Activated CD8-positive, alpha-beta T cell treated with anti-CD3 and anti-CD28 coated beads, Interleukin-2, amount 10 ng/mL, durations not matched to agents 7 days and 5 days (primary cell): ENCODE data around the gene KBTBD13. TPM values are rescaled to one million over a fixed set of nuclear protein-coding genes. Genes with fewer than 3 reads are reported as not detected.

Experiments used
- ATAC-seq: fragments of 150-1000 bp; cut with Tn5 transposase; one replicate; pipeline ENCODE4 v1.10.0; 2021; ENCODE audit warnings: moderate library complexity
- CTCF ChIA-PET: fragments of 350-600 bp; sonication (Branson Sonifier 250); formaldehyde crosslinking; loops from one replicate; lab custom pipeline; 2021; ENCODE audit warnings: antibody characterized with exemption; lab: Charles Lee
- POLR2A ChIA-PET: fragments of 350-600 bp; sonication (Branson Sonifier 250); formaldehyde crosslinking; loops from one replicate; lab custom pipeline; 2021; ENCODE audit warnings: antibody characterized with exemption; lab: Charles Lee
- DNase-seq: peaks from one replicate; pipeline ENCODE4 v3.0.0-alpha.2; 2020
- H3K27ac Mint-ChIP-seq: one replicate; pipeline ENCODE4 v1.8.0; 2021; ENCODE audit warnings: mild to moderate bottlenecking, mixed read lengths
- H3K27me3 Mint-ChIP-seq: one replicate; pipeline ENCODE4 v1.8.0; 2021; ENCODE audit warnings: low read depth, mixed read lengths
- H3K36me3 Mint-ChIP-seq: one replicate; pipeline ENCODE4 v1.8.0; 2021; ENCODE audit warnings: low read depth, mixed read lengths
- H3K4me1 Mint-ChIP-seq: one replicate; pipeline ENCODE4 v1.8.0; 2021; ENCODE audit warnings: low read depth, mixed read lengths
- H3K4me3 Mint-ChIP-seq: one replicate; pipeline ENCODE4 v1.8.0; 2021; ENCODE audit warnings: mild to moderate bottlenecking, mixed read lengths
- H3K9me3 Mint-ChIP-seq: one replicate; pipeline ENCODE4 v1.8.0; 2022; ENCODE audit warnings: mixed read lengths; ENCODE audit not compliant: insufficient read depth
- total RNA-seq, 2 experiments: library from RNA; stranded (reverse); gene quantifications; one replicate each; pipeline ENCODE4 v1.2.3, GENCODE V29; 2021

Gene KBTBD13
- not detected for total RNA-seq

DNA sequence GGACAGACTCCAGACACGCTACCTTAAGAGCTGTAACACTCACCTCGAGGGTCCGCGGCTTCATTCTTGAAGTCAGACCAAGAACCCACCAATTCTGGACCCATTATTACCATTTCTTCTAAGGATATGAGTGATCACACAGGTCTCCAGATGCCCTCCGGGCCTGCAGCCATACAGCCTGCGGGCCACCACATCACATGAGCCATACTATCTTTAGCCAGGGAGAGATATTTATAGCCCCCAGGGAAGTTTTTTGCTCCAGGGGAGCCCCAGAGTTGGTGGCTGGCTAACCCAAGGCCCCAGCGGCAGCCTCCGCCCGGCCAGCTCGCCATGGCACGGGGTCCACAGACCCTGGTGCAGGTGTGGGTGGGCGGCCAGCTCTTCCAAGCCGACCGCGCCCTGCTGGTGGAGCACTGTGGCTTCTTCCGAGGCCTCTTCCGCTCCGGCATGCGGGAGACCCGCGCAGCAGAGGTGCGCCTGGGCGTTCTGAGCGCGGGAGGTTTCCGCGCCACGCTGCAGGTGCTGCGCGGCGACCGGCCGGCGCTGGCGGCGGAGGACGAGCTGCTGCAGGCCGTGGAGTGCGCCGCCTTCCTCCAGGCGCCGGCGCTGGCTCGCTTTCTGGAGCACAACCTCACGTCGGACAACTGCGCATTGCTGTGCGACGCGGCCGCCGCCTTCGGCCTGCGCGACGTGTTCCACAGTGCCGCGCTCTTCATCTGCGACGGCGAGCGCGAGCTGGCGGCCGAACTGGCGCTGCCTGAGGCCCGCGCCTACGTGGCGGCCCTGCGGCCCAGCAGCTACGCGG is at the start of gene KBTBD13:
Gene KBTBD13, plus strand, starts transcription at position 261 of the 805 bp plus-strand sequence. Its CDS starts 70 bp downstream, at position 331.
- no peaks in the 10 kb centered on the region for H3K36me3 Mint-ChIP-seq
- H3K9me3 Mint-ChIP-seq: no peaks in the 10 kb centered on the region
- peaks cover 12% of the 10 kb centered on the region for H3K4me1 Mint-ChIP-seq
- POLR2A ChIA-PET: no interaction called here
- ATAC-seq: no peak
- H3K4me3 Mint-ChIP-seq: no peak within 1 kb of the TSS
- peaks cover 32% of the 10 kb centered on the region for H3K27me3 Mint-ChIP-seq
- H3K27ac Mint-ChIP-seq: no peak within 1 kb of the TSS
- CTCF ChIA-PET: interaction anchor here (0.8 to 3.1 kb wide), 3 partner anchors 9 to 22 kb away, joined by 3 to 18 read pairs (median 3); no protein-coding TSS in a partner anchor
- no peak for DNase-seq

DNA sequence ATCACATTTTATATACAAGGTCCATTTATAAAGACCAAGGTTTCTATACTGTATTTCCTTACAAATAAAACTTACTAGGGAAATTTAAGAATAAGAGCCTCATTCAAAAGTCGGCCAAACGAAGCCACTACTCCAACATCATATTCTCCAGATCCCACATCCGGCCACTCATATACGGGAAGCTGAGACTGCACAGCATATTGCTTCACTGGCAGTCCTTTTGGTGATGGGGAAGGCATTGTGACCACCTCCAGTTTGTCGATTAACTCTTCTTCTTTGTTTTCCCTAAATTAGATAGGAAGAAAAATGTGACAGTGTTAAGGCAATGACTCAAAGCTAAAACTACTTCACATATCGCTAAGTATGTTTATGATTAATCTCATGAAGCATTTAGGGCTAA is 49.8 kb upstream of the KBTBD13 start:
- POLR2A ChIA-PET: no interaction called here
- ATAC-seq: no peak
- H3K9me3 Mint-ChIP-seq: no peaks in the 10 kb centered on the region
- no peak overlapping the region for H3K4me3 Mint-ChIP-seq
- H3K27ac Mint-ChIP-seq: no peak overlapping the region
- peaks cover 9% of the 10 kb centered on the region for H3K27me3 Mint-ChIP-seq
- peaks cover 13% of the 10 kb centered on the region for H3K4me1 Mint-ChIP-seq
- peaks cover 23% of the 10 kb centered on the region for H3K36me3 Mint-ChIP-seq
- no peak for DNase-seq
- CTCF ChIA-PET: interaction anchor here (0.9 to 1.0 kb wide), 2 partner anchors 24 to 60 kb away, joined by 3 read pairs; no protein-coding TSS in a partner anchor

DNA sequence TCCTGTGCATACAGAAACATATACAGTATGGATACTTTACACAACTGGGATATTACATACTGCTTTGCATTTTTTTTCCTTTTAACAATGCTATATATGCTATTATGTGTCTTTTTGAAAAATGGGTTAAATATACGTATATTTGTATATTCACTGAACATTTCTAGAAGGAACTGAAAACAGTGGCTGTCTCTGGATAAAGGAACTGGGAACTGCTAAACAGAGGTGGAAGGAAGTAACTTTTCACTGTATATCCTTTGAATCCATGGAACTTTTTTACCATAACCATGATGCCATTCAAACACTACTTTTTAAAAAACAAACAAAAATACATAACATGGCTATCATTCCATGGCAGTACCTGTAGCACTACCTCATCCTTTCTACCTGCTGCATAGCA is 49.0 kb upstream of the KBTBD13 start:
- POLR2A ChIA-PET: no interaction called here
- no peak for DNase-seq
- CTCF ChIA-PET: no interaction called here
- H3K27ac Mint-ChIP-seq: no peak overlapping the region
- H3K4me1 Mint-ChIP-seq: peaks cover 13% of the 10 kb centered on the region
- H3K9me3 Mint-ChIP-seq: no peaks in the 10 kb centered on the region
- no peak for ATAC-seq
- H3K27me3 Mint-ChIP-seq: peaks cover 16% of the 10 kb centered on the region
- H3K36me3 Mint-ChIP-seq: peaks cover 23% of the 10 kb centered on the region
- H3K4me3 Mint-ChIP-seq: peak overlapping the region; percentile 85

DNA sequence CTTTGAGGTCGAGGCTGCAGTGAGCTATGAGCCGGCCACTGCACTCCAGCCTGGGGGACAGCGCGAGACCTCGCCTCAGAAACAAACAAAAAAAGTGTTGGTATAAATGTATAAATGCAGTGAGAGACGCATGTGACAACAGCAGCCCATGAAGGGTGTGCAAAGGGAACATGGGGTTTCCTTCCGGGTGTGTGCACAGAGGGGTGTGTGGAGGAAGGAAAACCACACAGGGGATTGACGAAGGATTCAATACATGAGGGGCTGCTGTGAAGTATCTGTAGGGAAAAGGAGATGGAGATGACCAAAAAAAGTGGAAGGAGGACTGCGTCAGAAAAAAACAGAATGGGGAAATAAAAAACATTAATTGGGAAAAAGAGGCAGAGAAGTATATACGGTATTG is 48.2 kb upstream of the KBTBD13 start:
- ChIA-PET CTCF (no interaction called here), POLR2A (no interaction called here)
- Mint-ChIP-seq H3K9me3 (no peaks in the 10 kb centered on the region), H3K36me3 (peaks cover 22% of the 10 kb centered on the region), H3K4me3 (peak overlapping the region; percentile 85), H3K27me3 (peaks cover 20% of the 10 kb centered on the region), H3K4me1 (peaks cover 17% of the 10 kb centered on the region), H3K27ac (peak overlapping the region; percentile 82)
- ATAC-seq: no peak
- peak; percentile 36 for DNase-seq

DNA sequence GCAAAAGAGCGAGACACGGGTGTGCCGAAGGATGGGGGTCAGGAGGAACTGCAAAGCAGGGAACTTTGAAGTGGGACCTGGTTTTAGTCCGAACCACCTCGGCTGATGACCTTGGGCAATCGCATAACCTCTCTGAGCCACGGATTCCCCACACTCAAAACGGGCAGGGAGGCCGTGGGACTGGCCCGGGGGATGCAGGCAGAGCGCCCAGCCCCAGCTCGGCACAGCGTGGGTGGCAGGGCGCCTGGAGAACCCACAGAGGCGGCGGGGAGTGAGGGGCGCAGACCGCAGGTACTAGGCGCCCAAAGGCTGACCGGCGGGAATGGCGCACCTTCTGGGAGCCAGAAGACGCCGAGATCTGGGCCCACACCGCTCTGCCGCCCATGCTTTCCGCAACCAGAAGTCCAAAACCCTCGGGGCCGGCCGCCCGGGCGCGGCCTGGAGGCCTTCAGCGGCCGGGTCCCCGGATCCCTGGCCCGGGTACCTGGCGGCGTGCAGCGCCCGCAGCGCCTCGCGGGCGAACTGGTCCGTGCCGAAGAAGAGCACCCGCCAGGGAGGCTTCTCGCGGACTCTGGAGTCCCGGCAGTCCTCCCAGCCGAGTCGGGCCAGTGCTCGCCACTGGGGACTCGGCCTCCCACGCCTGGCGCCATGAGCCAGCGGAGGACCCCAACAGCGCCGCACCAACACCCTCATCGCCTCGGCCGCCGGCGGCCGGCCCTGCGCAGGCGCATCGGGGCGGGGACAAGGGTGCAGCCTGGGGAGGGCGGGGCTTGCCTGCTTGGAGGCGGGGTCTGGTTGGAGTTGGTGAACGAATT is 47.4 kb upstream of the KBTBD13 start, which contains the start of gene MTFMT:
Gene MTFMT, minus strand, starts transcription at position 719 of the 815 bp plus-strand sequence. Its CDS starts 26 bp downstream, at position 693.
- peak within 1 kb of the TSS; percentile 82 for H3K27ac Mint-ChIP-seq
- H3K27me3 Mint-ChIP-seq: peaks cover 20% of the 10 kb centered on the region
- ChIA-PET CTCF (interaction anchor here (1.0 kb wide), 1 partner anchor 268 kb away, joined by 3 read pairs; no protein-coding TSS in a partner anchor), POLR2A (interaction anchor here (1.4 kb wide), 1 partner anchor 15 kb away, joined by 3 read pairs; no protein-coding TSS in a partner anchor)
- H3K4me1 Mint-ChIP-seq: peaks cover 24% of the 10 kb centered on the region
- H3K4me3 Mint-ChIP-seq: peak within 1 kb of the TSS; percentile 85
- DNase-seq: peak; percentile 95
- H3K36me3 Mint-ChIP-seq: peaks cover 18% of the 10 kb centered on the region
- peak; percentile 95 for ATAC-seq
- no peaks in the 10 kb centered on the region for H3K9me3 Mint-ChIP-seq

DNA sequence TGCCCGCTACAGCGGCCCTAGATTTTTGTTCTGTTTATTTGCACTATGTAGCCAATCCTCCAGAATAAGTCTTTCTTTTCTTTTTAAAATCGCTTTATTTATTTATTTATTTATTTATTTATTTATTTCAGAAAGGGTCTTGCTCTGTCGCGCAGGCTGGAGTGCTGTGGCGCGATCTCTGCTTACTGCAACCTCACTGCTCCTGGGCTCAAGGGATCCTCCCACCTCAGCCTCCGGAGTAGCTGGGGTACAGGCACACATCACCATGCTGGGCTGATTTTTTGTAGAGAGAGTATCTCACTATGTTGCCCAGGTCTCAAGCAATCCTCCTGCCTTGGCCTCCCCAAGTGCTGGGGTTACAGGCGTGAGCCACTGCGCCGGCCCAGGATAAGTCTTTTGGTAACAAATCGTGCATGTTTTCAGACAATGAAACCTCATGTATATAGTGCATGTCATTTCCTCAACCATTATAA is 46.8 kb upstream of the KBTBD13 start:
- Mint-ChIP-seq H3K4me3 (peak overlapping the region; percentile 62), H3K27me3 (peaks cover 20% of the 10 kb centered on the region), H3K9me3 (no peaks in the 10 kb centered on the region), H3K4me1 (peaks cover 24% of the 10 kb centered on the region), H3K36me3 (peaks cover 14% of the 10 kb centered on the region), H3K27ac (peak overlapping the region; percentile 48)
- no peak for DNase-seq
- no peak for ATAC-seq
- CTCF ChIA-PET: interaction anchor here (1.0 kb wide), 1 partner anchor 268 kb away, joined by 3 read pairs; no protein-coding TSS in a partner anchor
- POLR2A ChIA-PET: interaction anchor here (1.4 kb wide), 1 partner anchor 15 kb away, joined by 3 read pairs; no protein-coding TSS in a partner anchor

DNA sequence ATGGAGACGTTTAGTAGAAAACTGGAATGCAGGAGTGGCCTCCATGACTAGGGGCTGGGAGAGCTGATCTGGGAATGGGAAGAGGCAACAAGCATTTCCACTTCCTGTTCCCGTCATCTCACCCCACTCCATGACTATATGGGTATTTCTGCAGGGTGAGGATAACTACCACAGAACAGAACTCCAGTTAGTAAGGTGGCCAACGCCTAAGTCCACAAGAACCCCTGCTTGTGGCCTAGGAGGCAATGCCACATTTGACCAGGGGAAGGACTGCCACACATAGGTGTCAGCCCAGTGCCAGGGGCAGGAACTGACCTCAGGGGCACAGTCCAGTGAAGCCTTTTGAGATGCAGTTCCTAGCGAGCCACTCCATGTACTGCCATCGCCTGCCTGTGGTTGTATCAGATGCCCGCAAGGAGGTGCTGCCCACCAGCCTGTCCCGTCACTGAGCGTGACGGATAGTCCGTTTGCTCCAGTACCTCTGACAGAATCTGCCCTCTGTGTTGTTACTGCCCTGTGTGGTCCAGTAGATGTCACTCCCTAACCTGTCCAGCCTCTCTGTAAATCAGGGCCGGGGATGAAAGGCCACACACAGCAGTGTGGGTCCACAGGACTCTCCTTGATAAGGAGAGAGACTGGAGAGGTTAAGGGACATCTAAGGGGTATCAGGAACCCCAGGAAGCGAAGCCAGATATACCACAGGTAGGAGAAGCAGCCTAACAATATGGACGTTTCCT is 43.6 kb upstream of the KBTBD13 start:
- ChIA-PET CTCF (interaction anchor here (0.9 to 2.2 kb wide), 20 partner anchors 11 to 267 kb away, joined by 3 to 23 read pairs (median 6); partner anchors contain the start of genes SLC51B and UBAP1L), POLR2A (interaction anchor here (1.4 kb wide), 1 partner anchor 267 kb away, joined by 5 read pairs; no protein-coding TSS in a partner anchor)
- Mint-ChIP-seq H3K4me3 (no peak overlapping the region), H3K27me3 (peaks cover 23% of the 10 kb centered on the region), H3K4me1 (peaks cover 20% of the 10 kb centered on the region), H3K27ac (no peak overlapping the region), H3K36me3 (no peaks in the 10 kb centered on the region), H3K9me3 (no peaks in the 10 kb centered on the region)
- peak; percentile 38 for ATAC-seq
- DNase-seq: peak; percentile 56

DNA sequence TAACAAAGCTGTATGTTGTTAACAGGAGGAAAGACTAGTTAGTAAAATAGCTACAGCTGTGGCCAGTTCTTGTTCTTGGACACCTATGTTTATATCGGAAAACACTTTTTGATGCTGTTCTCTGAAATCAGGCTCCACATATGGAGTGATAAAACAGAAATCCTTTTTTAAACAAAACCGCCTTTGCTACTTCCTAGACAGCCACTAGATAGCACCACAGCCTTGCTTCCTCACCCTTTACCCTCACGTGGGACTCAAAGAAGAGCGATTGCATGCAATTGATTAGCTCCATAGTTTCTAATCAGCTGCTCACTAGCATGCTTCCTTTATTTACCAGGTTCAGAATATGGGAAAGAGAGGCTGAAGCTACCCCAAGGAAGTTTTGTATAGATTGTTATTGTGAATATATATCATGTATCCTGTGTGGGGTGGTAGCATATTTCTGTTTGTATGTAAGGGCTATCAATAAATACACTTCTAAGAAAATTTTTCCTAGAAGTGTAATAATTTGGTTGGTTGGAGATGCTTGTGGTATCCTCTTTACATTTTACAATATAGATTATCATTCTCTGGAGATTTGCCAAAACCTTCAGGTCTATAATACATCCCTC is 42.8 kb upstream of the KBTBD13 start:
- Mint-ChIP-seq H3K4me3 (no peak overlapping the region), H3K27ac (no peak overlapping the region), H3K9me3 (no peaks in the 10 kb centered on the region), H3K4me1 (peaks cover 14% of the 10 kb centered on the region), H3K36me3 (no peaks in the 10 kb centered on the region), H3K27me3 (peaks cover 23% of the 10 kb centered on the region)
- ChIA-PET POLR2A (interaction anchor here (1.3 to 1.8 kb wide), 4 partner anchors 100 to 271 kb away, joined by 3 to 8 read pairs (median 4); partner anchors contain the start of gene RNU5B-1), CTCF (interaction anchor here (0.6 to 2.2 kb wide), 36 partner anchors 8 to 305 kb away, joined by 3 to 23 read pairs (median 4); partner anchors contain the start of genes CLPX, PARP16, PDCD7 and RNU5B-1)
- DNase-seq (peak; percentile 59), ATAC-seq (peak; percentile 24)

DNA sequence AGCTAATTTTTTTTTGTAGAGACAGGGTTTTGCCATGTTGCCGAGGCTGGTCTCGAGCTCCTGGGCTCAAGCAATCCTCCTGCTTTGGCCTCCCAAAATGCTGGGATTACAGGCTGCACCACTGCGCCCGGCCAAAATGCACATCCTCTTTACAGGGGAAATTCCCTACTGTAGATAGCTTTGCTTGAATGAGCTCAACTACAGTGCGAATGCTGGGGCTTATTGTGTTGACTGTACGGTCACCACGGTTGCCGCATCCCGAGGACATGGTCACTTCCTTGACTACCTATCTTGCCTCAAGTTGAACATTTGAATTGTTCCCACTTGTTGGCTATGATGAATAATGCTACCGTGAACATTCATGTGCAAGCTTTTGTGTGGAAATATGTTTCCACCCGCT is 41.8 kb upstream of the KBTBD13 start:
- DNase-seq (no peak), ATAC-seq (no peak)
- CTCF ChIA-PET: interaction anchor here (1.0 to 2.2 kb wide), 13 partner anchors 9 to 350 kb away, joined by 3 to 23 read pairs (median 7); partner anchors contain the start of gene SLC51B
- Mint-ChIP-seq H3K4me3 (no peak overlapping the region), H3K27me3 (peaks cover 23% of the 10 kb centered on the region), H3K4me1 (peaks cover 14% of the 10 kb centered on the region), H3K27ac (no peak overlapping the region), H3K9me3 (no peaks in the 10 kb centered on the region), H3K36me3 (no peaks in the 10 kb centered on the region)
- POLR2A ChIA-PET: interaction anchor here (1.3 to 1.8 kb wide), 4 partner anchors 99 to 270 kb away, joined by 3 to 8 read pairs (median 4); partner anchors contain the start of gene RNU5B-1

DNA sequence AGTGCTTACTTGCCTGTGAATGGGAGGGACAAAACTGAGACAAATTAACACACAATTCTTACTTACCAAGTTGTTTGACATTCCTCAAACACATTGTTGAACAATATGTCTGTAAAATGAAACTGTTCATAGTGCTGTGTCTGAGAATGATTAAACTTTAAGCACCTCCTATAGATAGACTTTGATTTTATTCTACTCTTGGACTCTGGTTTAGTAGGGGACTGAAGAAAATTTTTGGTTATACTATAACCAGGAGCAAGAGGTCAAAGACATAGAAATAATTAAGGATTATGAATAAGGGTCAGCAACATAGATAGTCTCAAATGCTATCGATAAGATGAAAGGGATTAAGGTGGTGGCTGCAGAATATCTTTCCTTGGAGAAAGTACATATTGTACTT is 39.2 kb upstream of the KBTBD13 start:
- ATAC-seq: no peak
- H3K4me3 Mint-ChIP-seq: no peak overlapping the region
- no peak for DNase-seq
- CTCF ChIA-PET: no interaction called here
- no peaks in the 10 kb centered on the region for H3K36me3 Mint-ChIP-seq
- H3K27ac Mint-ChIP-seq: no peak overlapping the region
- H3K4me1 Mint-ChIP-seq: peaks cover 10% of the 10 kb centered on the region
- peaks cover 8% of the 10 kb centered on the region for H3K27me3 Mint-ChIP-seq
- no peaks in the 10 kb centered on the region for H3K9me3 Mint-ChIP-seq
- POLR2A ChIA-PET: no interaction called here
